ENCODE data around the gene PLB1. TPM values are rescaled to one million over a fixed set of nuclear protein-coding genes. Genes with fewer than 3 reads are reported as not detected.

The PLB1 gene
- polyA plus RNA-seq, 3 donors from 2014 or later = 0.43 to 1.2 TPM; not detected in 1

DNA sequence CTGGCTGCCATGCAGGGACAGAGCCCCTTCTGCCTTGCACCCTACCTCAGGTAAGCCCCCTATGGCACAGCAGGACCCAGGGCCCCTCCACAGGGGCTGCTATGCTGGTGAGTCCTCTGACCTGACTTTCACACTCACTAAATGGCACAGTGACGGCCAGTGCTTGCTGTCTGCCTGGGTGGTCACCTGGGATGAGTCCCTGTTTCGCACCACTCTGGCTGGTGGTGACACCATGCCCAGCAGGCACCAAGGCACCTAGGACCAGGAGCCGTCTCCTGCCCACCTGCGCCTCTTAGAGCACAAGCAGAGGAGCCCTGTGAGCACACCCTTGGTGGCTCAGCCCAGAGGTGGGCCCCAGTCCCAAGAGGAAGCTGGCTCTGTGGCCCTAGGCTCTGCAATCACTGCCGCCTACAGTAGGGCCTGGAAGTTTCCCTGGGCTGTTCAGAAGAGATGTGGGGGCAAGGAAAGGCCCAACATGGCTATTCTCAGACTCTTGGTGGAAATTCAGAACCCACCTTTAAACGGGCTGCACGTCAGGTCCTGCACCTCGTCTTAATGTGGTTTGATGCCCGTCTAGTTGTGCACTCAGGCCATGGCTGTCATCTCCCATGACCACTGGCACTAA, 96.0 kb downstream of the PLB1 start:
- no peaks in the 10 kb centered on the region for H3K36me3 Mint-ChIP-seq
- no peak overlapping the region for H3K4me3 Mint-ChIP-seq
- peaks cover 6 to 7% (median 7%) of the 10 kb centered on the region in 3 donors for H3K27me3 Mint-ChIP-seq (ENCODE audit: low read depth in 3 of 3)
- H3K27ac Mint-ChIP-seq = no peak overlapping the region
- no peaks in the 10 kb centered on the region for H3K9me3 Mint-ChIP-seq
- DNase-seq = no peak
- H3K4me1 Mint-ChIP-seq = peaks cover 21% of the 10 kb centered on the region in 2 donors

DNA sequence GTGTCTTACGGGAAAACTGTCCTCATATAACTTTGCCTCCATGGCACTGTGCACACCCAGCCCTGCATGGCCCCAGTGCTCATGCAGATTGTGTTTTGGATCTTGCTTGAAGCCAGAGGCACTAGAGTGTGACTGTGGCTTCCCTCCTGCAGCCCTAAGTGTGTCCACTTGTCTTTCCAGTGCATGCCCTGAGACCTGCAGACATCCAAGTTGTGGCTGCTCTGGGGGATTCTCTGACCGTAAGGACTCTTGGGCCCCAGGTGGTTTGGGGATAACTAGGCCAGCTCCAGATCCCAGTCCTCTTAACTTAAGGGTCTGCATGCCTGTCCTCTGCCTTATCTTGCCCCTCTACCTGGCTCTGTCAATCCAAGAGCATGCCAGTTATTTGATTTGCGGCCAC, 96.6 kb downstream of the PLB1 start:
- no peak for DNase-seq
- no peak overlapping the region for H3K27ac Mint-ChIP-seq
- H3K4me3 Mint-ChIP-seq = no peak overlapping the region
- no peaks in the 10 kb centered on the region for H3K9me3 Mint-ChIP-seq
- no peaks in the 10 kb centered on the region for H3K36me3 Mint-ChIP-seq
- peaks cover 5 to 7% (median 6%) of the 10 kb centered on the region in 3 donors for H3K27me3 Mint-ChIP-seq (ENCODE audit: low read depth in 3 of 3)
- peaks cover 15 to 16% of the 10 kb centered on the region in 2 donors for H3K4me1 Mint-ChIP-seq

DNA sequence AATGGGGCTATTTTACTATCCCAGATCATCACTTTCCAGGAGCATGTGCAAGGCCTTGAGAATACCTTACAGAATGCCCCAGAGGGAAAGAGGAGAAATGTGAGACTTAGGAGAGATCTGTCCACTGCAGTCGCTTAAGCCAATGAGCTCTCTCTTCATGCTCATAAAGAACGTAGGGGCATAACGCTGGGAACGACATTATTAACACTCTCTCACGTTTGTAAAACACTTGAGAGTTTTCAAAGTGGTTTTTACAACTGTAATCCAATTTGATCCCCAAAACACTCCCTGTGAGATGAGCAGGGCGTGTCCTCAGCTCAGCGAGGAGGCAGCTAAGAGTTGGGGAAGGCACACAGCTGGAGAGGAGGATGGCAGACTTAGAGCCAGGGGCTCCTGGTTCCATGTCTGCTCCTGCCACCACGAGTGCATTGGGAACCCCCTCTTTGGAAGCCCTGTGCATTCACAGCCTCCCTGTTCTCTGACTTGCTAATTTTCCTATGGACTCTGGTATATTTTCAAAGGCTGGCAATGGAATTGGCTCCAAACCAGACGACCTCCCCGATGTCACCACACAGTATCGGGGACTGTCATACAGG, 97.4 kb downstream of the PLB1 start:
- Mint-ChIP-seq H3K4me3 (no peak overlapping the region), H3K4me1 (peaks cover 9 to 12% of the 10 kb centered on the region in 2 donors), H3K27me3 (ENCODE audit: low read depth in 3 of 3) (peaks cover 5 to 12% (median 6%) of the 10 kb centered on the region in 3 donors), H3K36me3 (no peaks in the 10 kb centered on the region), H3K27ac (peak overlapping the region in 1 of 6 donors; percentile 16), H3K9me3 (no peaks in the 10 kb centered on the region)
- no peak for DNase-seq

DNA sequence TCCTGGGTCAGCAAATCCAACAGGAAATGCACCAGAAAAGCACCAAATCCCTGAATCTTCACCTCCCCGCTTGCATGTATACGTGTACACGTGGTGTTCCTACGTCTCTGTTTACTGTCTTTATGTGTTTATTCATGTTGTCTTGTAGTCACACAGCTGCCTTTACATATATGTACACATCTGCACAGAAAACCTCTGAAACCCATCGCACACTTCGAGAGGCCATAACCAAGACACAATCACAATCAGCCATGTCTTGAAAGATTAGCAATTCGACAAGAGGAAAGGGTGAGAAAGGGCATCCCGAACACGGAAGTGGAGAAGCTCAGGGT, 98.1 kb downstream of the PLB1 start:
- H3K27me3 Mint-ChIP-seq (ENCODE audit: low read depth in 3 of 3) = peaks cover 5 to 12% (median 7%) of the 10 kb centered on the region in 3 donors
- no peaks in the 10 kb centered on the region for H3K9me3 Mint-ChIP-seq
- no peak for DNase-seq
- H3K36me3 Mint-ChIP-seq = no peaks in the 10 kb centered on the region
- peak overlapping the region in 4 of 6 donors; percentile 69 to 88 (median 78) for H3K27ac Mint-ChIP-seq
- H3K4me3 Mint-ChIP-seq = peak overlapping the region in 3 of 5 donors; percentile 4 to 66 (median 65)
- peaks cover 9% of the 10 kb centered on the region in 2 donors for H3K4me1 Mint-ChIP-seq

DNA sequence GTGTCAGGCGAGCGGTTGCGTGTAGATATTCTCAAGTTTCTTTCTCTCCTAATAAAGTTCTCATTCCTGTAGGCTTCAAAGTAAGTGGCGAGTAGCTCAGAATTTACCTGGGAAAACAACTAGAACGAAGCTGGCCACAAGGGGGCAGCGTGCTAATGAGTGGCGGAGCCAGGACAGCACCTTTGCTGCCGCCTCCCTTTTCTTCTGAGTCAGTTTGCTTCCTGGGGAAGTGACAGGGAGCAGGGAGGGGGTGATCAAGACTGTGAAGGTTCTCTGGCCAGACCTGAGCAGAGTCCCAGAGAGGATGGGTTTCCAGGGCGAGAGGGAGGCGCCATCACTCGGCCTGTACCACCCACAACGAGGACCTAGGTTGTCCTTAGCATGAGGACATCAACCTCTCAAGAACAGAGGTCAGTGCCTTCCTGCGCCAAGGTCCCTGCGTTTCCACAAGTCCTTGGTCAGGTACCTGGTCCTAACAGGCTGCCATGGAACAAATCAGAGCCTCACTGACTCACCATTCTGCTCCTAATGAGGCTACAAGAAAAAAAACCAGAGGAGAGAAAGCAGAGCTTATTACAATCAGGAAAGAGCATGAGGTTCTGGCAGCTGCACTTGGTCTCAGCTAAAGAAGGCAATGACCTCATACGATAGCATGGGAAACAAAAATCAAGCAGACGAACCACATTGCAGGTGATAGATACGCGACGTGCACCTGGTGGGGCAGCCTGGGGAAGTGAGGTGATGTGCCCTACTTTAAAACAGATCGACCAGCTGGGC, 98.7 kb downstream of the PLB1 start:
- Mint-ChIP-seq H3K27ac (peak overlapping the region; percentile 28 to 88 (median 78)), H3K9me3 (no peaks in the 10 kb centered on the region), H3K27me3 (ENCODE audit: low read depth in 3 of 3) (peaks cover 5 to 10% (median 6%) of the 10 kb centered on the region in 3 donors), H3K4me1 (peaks cover 9% of the 10 kb centered on the region in 2 donors), H3K36me3 (no peaks in the 10 kb centered on the region), H3K4me3 (peak overlapping the region; percentile 36 to 66 (median 60))
- peak; percentile 73 to 75 (median 75) for DNase-seq

DNA sequence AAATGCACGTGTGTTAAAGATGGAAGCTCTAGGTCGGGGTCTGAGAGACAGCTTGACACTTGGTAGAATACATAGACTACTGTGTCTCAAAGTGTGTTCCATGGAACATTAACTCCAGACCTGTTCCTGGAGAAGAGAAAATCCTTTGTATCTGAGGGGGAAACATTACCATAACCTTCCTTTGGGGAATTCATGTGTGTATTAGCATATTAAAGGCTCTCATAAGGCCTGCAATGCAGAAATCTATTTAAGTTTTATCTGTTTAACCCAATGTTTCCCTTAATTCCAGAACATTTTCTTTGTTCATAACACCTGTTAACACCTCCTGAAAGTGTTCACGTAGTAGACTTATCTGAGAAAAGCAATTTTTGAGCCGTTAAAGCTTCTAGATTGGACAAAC, 99.5 kb downstream of the PLB1 start:
- H3K4me1 Mint-ChIP-seq = peaks cover 9% of the 10 kb centered on the region in 2 donors
- H3K27ac Mint-ChIP-seq = peak overlapping the region in 1 of 6 donors; percentile 41
- peaks cover 5 to 8% (median 6%) of the 10 kb centered on the region in 3 donors for H3K27me3 Mint-ChIP-seq (ENCODE audit: low read depth in 3 of 3)
- no peak for DNase-seq
- H3K36me3 Mint-ChIP-seq = no peaks in the 10 kb centered on the region
- no peaks in the 10 kb centered on the region for H3K9me3 Mint-ChIP-seq
- H3K4me3 Mint-ChIP-seq = no peak overlapping the region

DNA sequence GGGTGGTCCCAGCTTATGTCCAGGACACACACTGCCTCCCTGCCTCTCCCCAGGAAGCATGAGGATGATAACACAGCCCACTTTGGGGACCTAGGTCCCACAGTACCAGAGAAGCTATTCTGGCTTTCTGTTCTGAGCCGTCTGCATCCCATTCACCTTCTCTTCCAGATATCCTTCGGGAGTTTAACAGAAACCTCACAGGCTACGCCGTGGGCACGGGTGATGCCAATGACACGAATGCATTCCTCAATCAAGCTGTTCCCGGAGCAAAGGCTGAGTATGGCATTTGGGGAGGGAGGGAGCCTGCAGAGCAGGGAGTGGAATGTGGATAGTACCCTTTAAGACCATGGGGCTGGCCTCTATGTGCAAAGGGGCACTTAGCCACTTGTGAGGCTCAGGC, 102.6 kb downstream of the PLB1 start:
- Mint-ChIP-seq H3K36me3 (no peaks in the 10 kb centered on the region), H3K27me3 (ENCODE audit: low read depth in 3 of 3) (peaks cover 5 to 6% (median 6%) of the 10 kb centered on the region in 3 donors), H3K4me3 (no peak overlapping the region), H3K9me3 (no peaks in the 10 kb centered on the region), H3K27ac (no peak overlapping the region), H3K4me1 (peaks cover 9% of the 10 kb centered on the region in 2 donors)
- no peak for DNase-seq

DNA sequence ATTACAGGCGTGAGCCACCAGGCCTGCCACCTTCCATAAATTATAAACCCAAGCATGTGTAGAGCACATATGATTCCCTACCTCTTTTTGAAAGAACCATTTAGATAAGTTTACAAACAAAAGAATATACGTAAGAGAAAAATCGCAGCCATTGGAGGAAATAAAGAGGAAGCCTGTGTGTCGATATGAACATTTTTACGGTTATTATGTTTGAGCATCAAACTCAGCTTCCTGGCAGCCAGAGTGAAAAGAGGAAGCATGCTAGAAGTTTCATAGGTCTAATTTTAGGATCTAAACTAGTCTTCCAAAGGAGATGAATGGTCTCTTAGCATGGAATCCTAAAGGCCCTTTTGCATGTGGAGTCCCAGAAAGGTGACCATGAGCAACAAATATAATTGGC, 104.3 kb downstream of the PLB1 start:
- Mint-ChIP-seq H3K27me3 (ENCODE audit: low read depth in 3 of 3) (peaks cover 0 to 4% (median 4%) of the 10 kb centered on the region in 3 donors), H3K27ac (no peak overlapping the region), H3K36me3 (no peaks in the 10 kb centered on the region)

DNA sequence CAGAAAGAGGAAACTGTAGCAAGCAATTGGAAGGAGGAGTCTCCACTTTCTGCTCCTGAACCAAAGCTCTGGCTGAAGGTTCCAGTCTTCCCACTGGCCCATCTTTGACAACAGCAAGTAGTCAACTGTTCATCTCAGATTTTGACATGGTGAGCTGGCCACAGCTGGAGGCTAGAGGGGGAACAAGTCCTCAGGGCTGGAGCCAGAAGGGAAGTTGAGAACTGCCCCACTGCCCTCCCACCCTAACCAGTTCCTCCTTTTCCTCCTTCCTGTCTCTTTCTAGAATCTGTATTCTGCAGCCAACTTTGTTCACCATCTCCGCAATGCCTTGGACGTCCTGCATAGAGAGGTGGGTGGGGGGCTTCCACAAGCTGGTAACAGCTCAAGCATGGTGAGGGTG, 105.8 kb downstream of the PLB1 start:
- H3K4me1 Mint-ChIP-seq = no peaks in the 10 kb centered on the region
- DNase-seq = no peak
- H3K27ac Mint-ChIP-seq = no peak overlapping the region
- no peak overlapping the region for H3K4me3 Mint-ChIP-seq
- H3K9me3 Mint-ChIP-seq = no peaks in the 10 kb centered on the region
- no peaks in the 10 kb centered on the region for H3K36me3 Mint-ChIP-seq
- H3K27me3 Mint-ChIP-seq (ENCODE audit: low read depth in 3 of 3) = peaks cover 0 to 4% (median 4%) of the 10 kb centered on the region in 3 donors

More for the DNA sequence above, 104.3 kb downstream of the PLB1 start:
- H3K9me3 Mint-ChIP-seq = no peaks in the 10 kb centered on the region
- no peaks in the 10 kb centered on the region for H3K4me1 Mint-ChIP-seq
- no peak overlapping the region for H3K4me3 Mint-ChIP-seq
- DNase-seq = no peak

DNA sequence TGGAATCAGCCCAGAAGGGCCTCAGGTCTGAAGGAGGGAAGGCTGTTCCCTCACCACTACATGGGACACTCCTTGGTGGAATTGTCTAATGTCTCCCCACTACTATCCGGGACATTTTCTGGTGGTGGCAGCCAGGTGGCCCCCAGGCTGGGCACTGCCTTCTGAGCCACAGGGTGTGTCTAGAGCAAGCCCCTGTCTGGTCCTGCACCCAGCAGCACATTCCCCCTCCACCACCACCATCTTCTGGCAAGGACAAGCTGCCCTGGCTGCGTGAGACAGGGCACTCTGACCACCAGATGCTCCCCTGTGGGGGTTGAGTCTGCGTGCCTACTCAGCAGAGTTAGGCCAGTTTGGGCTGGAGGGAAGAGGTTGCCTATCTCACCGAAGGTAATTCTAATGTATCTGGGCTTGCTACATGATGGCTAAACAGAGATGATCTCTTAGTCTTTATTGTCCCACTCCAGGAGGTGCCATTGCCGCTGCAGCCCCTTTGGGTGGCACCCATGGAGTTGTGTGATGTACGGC, 106.3 kb downstream of the PLB1 start:
- H3K36me3 Mint-ChIP-seq = no peaks in the 10 kb centered on the region
- peaks cover 0 to 4% (median 4%) of the 10 kb centered on the region in 3 donors for H3K27me3 Mint-ChIP-seq (ENCODE audit: low read depth in 3 of 3)
- DNase-seq = no peak
- no peaks in the 10 kb centered on the region for H3K9me3 Mint-ChIP-seq
- no peak overlapping the region for H3K4me3 Mint-ChIP-seq
- no peaks in the 10 kb centered on the region for H3K4me1 Mint-ChIP-seq
- peak overlapping the region in 1 of 6 donors; percentile 50 for H3K27ac Mint-ChIP-seq

DNA sequence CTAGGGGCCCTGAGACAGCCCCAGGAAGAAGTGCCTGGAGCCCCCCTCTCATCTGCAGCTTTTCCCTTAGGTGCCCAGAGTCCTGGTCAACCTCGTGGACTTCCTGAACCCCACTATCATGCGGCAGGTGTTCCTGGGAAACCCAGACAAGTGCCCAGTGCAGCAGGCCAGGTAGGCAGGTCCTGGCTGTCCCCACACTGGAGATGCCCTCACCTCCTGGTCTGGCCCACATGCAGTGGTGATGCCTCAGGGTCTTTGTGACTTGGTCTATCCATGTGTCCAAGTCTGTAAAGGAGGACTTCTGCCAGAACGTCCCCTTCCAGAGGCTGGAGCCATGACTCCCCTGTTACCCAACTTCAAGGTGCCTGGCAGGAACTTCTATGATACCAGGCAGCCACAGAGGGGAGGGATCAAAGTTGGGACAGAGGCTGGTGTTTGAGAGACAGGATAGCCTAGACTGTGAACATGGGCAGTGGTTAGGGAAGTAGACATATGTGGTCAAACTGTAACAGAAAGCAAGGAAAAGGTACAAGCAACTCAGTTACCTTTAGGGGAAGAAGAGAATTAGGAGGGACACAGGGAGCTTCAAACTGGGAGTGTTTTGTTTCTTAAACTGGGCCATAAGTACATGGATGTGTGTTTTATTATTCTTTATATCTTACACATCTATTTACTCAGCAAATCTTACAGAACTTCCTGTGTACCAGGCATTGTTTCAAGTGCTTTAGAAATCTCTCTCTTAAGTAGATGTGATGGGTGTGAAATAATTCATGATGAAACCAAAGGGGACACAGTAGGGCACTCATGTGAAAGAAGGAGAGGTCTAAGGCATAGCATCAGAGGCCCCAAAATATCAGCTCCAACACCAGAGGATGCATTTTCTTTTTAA, 107.1 kb downstream of the PLB1 start:
- DNase-seq = no peak
- H3K27me3 Mint-ChIP-seq (ENCODE audit: low read depth in 3 of 3) = peaks cover 0 to 4% (median 0%) of the 10 kb centered on the region in 3 donors
- no peaks in the 10 kb centered on the region for H3K9me3 Mint-ChIP-seq
- H3K27ac Mint-ChIP-seq = peak overlapping the region in 2 of 6 donors; percentile 6 to 26
- no peak overlapping the region for H3K4me3 Mint-ChIP-seq
- no peaks in the 10 kb centered on the region for H3K4me1 Mint-ChIP-seq
- H3K36me3 Mint-ChIP-seq = no peaks in the 10 kb centered on the region

DNA sequence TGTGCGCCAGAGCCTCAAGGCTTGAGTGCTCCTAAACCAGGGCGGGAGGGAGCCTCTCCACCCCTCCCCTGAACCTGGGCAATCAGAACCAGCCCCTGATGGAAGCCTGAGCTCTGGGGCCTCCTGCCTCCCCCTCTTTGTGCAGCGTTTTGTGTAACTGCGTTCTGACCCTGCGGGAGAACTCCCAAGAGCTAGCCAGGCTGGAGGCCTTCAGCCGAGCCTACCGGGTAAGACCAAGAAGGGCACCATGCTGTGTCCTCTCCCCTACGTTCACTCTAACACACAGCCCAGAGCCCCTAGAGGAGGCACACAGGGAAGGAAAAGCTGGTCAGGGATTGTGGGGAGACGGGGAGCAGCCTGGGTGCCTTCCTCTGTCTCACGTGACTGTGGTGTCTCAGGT, 108.0 kb downstream of the PLB1 start:
- Mint-ChIP-seq H3K4me3 (no peak overlapping the region), H3K4me1 (no peaks in the 10 kb centered on the region), H3K27ac (peak overlapping the region in 2 of 6 donors; percentile 6 to 24), H3K36me3 (no peaks in the 10 kb centered on the region), H3K27me3 (ENCODE audit: low read depth in 3 of 3) (peaks cover 0 to 2% (median 0%) of the 10 kb centered on the region in 3 donors), H3K9me3 (no peaks in the 10 kb centered on the region)
- no peak for DNase-seq

DNA sequence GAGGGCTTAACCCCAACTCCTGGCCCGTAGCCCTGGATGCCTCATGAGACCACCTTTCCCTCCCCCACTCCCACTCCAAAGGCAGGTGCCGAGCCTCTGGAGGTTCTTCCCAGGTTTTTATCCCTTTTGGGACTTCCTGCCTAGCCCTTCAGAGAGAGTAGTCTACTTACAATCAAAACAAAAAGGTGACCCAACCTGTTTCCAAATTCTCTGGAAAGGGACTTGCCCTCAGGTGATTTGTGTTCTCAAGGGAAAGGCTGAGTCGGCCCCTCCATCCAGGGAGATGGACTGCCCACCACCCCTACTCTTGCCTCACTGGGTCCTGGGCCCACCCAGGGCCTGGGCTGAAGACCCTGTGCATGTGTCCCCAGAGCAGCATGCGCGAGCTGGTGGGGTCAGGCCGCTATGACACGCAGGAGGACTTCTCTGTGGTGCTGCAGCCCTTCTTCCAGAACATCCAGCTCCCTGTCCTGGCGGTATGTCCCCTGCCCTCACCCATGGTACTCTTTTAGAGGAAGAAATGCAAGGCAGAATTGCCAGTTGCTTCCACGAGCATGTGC, 108.5 kb downstream of the PLB1 start:
- no peaks in the 10 kb centered on the region for H3K4me1 Mint-ChIP-seq
- H3K27me3 Mint-ChIP-seq (ENCODE audit: low read depth in 3 of 3) = peaks cover 0 to 5% (median 0%) of the 10 kb centered on the region in 3 donors
- H3K9me3 Mint-ChIP-seq = no peaks in the 10 kb centered on the region
- H3K36me3 Mint-ChIP-seq = no peaks in the 10 kb centered on the region
- H3K4me3 Mint-ChIP-seq = no peak overlapping the region
- H3K27ac Mint-ChIP-seq = no peak overlapping the region
- no peak for DNase-seq
